ENCODE results near the gene TP53I11. TPM values are rescaled to one million over a fixed set of nuclear protein-coding genes. Genes with fewer than 3 reads are reported as not detected.

Gene TP53I11
- total RNA-seq, 1 donor from 2014 or later, result 23.1 TPM

DNA sequence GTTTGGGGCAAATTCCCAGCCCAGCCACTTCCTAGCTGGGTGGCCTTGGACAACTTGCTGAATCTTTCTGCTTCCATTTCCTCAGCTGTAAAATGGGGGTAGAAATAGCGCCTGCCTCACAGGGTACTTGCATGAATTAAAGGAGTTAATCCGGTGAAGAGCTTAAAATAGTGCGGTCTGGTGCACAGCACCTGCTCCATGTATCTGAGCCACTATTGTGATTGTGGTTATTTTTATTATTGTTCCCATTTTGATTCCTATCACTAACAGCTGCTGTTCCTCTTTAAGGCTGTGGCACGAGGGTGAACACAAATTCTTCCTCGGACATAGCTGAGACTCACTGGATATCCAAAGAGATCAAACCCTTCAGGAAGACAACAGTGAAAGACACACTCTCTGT lies 46.9 kb upstream of the TP53I11 start:
- H3K36me3 ChIP-seq, result no peaks in the 10 kb centered on the region
- TF ChIP-seq EZH2phosphoT487 (IDR thresholded peaks at IDR 0.05), result no peak
- TF ChIP-seq, protein P1, sequence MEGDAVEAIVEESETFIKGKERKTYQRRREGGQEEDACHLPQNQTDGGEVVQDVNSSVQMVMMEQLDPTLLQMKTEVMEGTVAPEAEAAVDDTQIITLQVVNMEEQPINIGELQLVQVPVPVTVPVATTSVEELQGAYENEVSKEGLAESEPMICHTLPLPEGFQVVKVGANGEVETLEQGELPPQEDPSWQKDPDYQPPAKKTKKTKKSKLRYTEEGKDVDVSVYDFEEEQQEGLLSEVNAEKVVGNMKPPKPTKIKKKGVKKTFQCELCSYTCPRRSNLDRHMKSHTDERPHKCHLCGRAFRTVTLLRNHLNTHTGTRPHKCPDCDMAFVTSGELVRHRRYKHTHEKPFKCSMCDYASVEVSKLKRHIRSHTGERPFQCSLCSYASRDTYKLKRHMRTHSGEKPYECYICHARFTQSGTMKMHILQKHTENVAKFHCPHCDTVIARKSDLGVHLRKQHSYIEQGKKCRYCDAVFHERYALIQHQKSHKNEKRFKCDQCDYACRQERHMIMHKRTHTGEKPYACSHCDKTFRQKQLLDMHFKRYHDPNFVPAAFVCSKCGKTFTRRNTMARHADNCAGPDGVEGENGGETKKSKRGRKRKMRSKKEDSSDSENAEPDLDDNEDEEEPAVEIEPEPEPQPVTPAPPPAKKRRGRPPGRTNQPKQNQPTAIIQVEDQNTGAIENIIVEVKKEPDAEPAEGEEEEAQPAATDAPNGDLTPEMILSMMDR (IDR thresholded peaks at IDR 0.05), result no peak
- TF ChIP-seq EZH2 (IDR thresholded peaks at IDR 0.05), result no peak
- peaks cover 8% of the 10 kb centered on the region for H3K4me1 ChIP-seq
- no peak overlapping the region for H2AFZ ChIP-seq (replicated peaks)
- Mint-ChIP-seq H3K36me3 (no peaks in the 10 kb centered on the region), H3K4me3 (no peak overlapping the region), H3K9me3 (no peaks in the 10 kb centered on the region), H3K27ac (no peak overlapping the region), H3K4me1 (peaks cover 10% of the 10 kb centered on the region), H3K27me3 (ENCODE audit: insufficient read depth, low read depth) (peaks cover 14% of the 10 kb centered on the region)
- H4K20me1 ChIP-seq (ENCODE audit: low read depth), result no peaks in the 10 kb centered on the region
- no peak overlapping the region for H3K4me3 ChIP-seq
- H3K4me2 ChIP-seq, result no peak overlapping the region
- H3K9me3 ChIP-seq (ENCODE audit: low read depth), result no peaks in the 10 kb centered on the region
- H3F3A ChIP-seq (ENCODE audit: low read depth), result no peaks in the 10 kb centered on the region
- no peak for DNase-seq (ENCODE audit: low spot score)
- no peaks in the 10 kb centered on the region for H3K79me2 ChIP-seq (ENCODE audit: low read depth)
- H3K27me3 ChIP-seq, result no peaks in the 10 kb centered on the region
- H3K9ac ChIP-seq, result no peak overlapping the region
- no peak overlapping the region for H3K27ac ChIP-seq

DNA sequence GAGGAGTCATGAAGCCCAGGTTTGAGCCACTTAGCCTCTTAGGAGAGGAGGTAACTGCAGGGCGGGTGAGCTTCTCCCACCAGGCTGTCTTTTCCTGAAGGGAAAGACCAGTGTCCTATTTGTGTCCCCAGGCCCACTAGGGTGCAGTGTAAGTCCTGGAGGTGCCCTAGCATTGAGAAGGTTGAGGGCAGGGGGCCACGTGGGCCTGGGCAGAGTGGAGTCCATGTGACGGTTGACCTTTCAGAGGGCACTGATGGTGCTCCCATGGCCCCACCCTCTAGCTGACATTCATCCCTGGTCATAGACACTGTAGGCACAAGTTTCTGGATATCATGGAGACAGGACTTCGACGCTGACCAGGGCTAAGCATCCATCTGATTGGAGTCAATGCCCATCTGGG lies 44.1 kb upstream of the TP53I11 start:
- TF ChIP-seq EZH2phosphoT487 (IDR thresholded peaks at IDR 0.05) (no peak), EZH2 (IDR thresholded peaks at IDR 0.05) (no peak)
- TF ChIP-seq, protein P1 (IDR thresholded peaks at IDR 0.05), result peak; percentile 15
- no peak for DNase-seq (ENCODE audit: low spot score)

DNA sequence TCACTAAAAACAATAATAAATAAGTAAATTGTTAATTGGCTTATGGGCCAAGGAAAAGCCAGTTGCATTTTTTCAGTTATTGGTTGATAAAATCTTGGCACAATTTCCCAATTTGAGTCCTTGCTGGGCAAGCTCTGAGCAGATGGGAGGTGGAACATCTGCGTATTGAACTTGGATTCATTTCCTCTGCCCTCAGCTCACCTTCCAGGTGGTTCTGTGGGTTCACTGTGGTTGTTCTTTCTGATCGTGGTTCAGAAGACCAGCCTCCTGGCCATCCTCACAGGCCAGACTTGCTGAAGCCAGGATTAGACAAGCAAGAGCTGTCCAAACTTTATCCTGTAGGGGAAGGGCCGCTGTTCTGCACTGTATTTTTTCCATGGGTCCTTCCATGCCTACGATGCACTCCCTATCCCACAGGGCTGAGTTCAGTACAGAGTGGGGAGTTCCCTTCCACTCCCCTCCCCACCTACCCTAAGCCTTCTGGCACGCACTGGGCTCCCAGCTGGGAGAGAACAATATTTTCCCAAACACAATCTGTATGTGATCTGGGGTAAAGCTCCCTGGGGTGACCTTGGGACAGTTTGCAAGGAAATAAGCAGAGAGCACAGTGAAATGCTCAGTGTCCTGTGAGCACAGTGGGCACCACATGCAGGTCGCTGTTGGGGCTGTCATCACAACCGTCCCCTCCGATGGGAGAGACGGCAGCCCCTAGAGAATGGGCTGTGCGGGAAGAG lies 43.5 kb upstream of the TP53I11 start:
- H3K4me3 Mint-ChIP-seq, result no peak overlapping the region
- no peak for DNase-seq (ENCODE audit: low spot score)

More for the DNA sequence above, 44.1 kb upstream of the TP53I11 start:
- no peaks in the 10 kb centered on the region for H3K9me3 Mint-ChIP-seq
- Histone ChIP-seq H3K4me3 (no peak overlapping the region), H3F3A (ENCODE audit: low read depth) (no peaks in the 10 kb centered on the region), H3K79me2 (ENCODE audit: low read depth) (no peaks in the 10 kb centered on the region), H3K27ac (no peak overlapping the region), H2AFZ (replicated peaks) (no peak overlapping the region), H3K27me3 (no peaks in the 10 kb centered on the region), H3K4me2 (no peak overlapping the region), H4K20me1 (ENCODE audit: low read depth) (no peaks in the 10 kb centered on the region), H3K9me3 (ENCODE audit: low read depth) (no peaks in the 10 kb centered on the region), H3K36me3 (no peaks in the 10 kb centered on the region), H3K4me1 (peaks cover 13% of the 10 kb centered on the region), H3K9ac (no peak overlapping the region)
- H3K27me3 Mint-ChIP-seq (ENCODE audit: insufficient read depth, low read depth), result peaks cover 16% of the 10 kb centered on the region
- peaks cover 12% of the 10 kb centered on the region for H3K4me1 Mint-ChIP-seq
- no peaks in the 10 kb centered on the region for H3K36me3 Mint-ChIP-seq
- H3K27ac Mint-ChIP-seq, result peak overlapping the region; percentile 44
- no peak overlapping the region for H3K4me3 Mint-ChIP-seq

More for the DNA sequence above, 43.5 kb upstream of the TP53I11 start:
- TF ChIP-seq EZH2phosphoT487 (IDR thresholded peaks at IDR 0.05), result no peak
- TF ChIP-seq, protein P1 (IDR thresholded peaks at IDR 0.05), result no peak
- TF ChIP-seq EZH2 (IDR thresholded peaks at IDR 0.05), result no peak
- peaks cover 16% of the 10 kb centered on the region for H3K27me3 Mint-ChIP-seq (ENCODE audit: insufficient read depth, low read depth)
- H2AFZ ChIP-seq (replicated peaks), result no peak overlapping the region
- no peaks in the 10 kb centered on the region for H3K9me3 ChIP-seq (ENCODE audit: low read depth)
- no peaks in the 10 kb centered on the region for H3K36me3 ChIP-seq
- no peak overlapping the region for H3K4me2 ChIP-seq
- no peaks in the 10 kb centered on the region for H4K20me1 ChIP-seq (ENCODE audit: low read depth)
- H3F3A ChIP-seq (ENCODE audit: low read depth), result no peaks in the 10 kb centered on the region
- peaks cover 13% of the 10 kb centered on the region for H3K4me1 ChIP-seq
- H3K9me3 Mint-ChIP-seq, result no peaks in the 10 kb centered on the region
- H3K27ac ChIP-seq, result no peak overlapping the region
- no peaks in the 10 kb centered on the region for H3K36me3 Mint-ChIP-seq
- H3K79me2 ChIP-seq (ENCODE audit: low read depth), result no peaks in the 10 kb centered on the region
- H3K27ac Mint-ChIP-seq, result peak overlapping the region; percentile 44
- H3K4me1 Mint-ChIP-seq, result peaks cover 12% of the 10 kb centered on the region
- H3K27me3 ChIP-seq, result no peaks in the 10 kb centered on the region
- H3K4me3 ChIP-seq, result no peak overlapping the region
- no peak overlapping the region for H3K9ac ChIP-seq

Data from neural progenitor cell (in vitro differentiated cells).